ENCODE measurements around the gene PAQR7. TPM values are rescaled to one million over a fixed set of nuclear protein-coding genes. Genes with fewer than 3 reads are reported as not detected.

Gene PAQR7
- total RNA-seq, 1 experiment from 2014 or later = 9.6 TPM

DNA sequence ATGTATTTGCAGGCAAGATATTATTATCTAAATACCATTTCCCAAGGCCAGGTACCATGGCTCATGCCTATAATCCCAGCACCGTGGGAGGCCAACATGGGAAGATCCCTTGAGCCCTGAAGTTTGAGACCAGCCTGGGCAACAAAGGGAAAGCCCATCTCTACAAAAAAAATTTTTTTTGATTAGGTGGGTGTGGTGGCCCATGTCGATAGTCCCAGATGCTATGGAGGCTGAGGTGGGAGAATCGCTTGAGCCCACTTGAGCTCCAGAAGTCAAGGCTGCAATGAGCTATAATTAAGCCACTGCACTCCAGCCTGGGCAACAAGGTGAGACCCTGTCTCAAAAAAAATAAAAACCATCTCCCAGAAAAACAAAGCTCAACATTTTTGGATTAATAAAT, 28.5 kb upstream of the PAQR7 start:
- no peak for DNase-seq (ENCODE audit: low read depth)

GRCh38 chr1:25902462-25902861, 27.0 kb upstream of the PAQR7 start:
- no peak for DNase-seq (ENCODE audit: low read depth)

DNA sequence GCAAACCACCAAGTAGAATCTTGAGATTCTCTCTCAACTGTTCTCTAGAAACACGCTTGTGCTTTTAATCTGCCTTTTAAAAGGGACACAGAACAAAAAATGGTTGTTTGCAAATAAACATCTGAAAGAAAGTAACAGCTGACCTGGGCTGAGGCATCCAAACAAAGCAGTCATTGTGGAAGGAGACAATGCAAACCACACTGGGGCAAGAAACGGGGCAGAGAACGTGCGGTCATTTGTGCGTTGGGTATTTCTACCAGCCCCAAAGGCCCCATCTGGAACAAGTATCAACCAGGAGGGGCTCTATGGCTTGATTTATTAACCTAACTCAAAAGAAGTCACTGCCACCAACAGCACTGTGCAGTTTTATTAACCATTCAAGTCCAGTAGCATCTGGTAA, 24.7 kb upstream of the PAQR7 start:
- DNase-seq (ENCODE audit: low read depth) = no peak

- DNase-seq (ENCODE audit: low read depth) = no peak
Observed at GRCh38 chr1:25899792-25900191, 24.3 kb upstream of the PAQR7 start.

GRCh38 chr1:25898223-25899015, 22.9 kb upstream of the PAQR7 start:
- no peak for DNase-seq (ENCODE audit: low read depth)

DNA sequence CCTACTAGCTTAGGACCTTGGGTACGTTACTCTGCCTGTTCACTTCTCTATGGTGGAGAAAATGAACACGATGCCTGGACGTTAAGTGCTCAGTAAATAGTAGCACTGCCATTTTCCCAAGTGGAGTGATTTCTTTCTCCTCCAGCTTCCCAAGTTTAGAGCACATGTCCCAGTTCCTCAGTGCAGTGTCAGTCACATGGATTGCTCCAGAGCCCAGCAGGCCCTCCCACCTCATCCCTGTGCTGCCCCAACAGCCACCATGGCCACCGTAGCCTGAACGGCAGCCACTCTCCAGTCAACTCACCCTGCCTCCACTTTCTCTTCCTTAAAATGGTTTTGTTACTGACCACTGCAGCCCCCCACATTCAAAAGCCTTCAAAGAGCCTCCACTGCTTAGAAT, 22.2 kb upstream of the PAQR7 start:
- DNase-seq (ENCODE audit: low read depth) = no peak

GRCh38 chr1:25896266-25896665, 20.8 kb upstream of the PAQR7 start:
- no peak for DNase-seq (ENCODE audit: low read depth)

- peak; percentile 89 for DNase-seq (ENCODE audit: low read depth)
Observed at GRCh38 chr1:25895365-25895990, 20.0 kb upstream of the PAQR7 start.

- no peak for DNase-seq (ENCODE audit: low read depth)
Observed at GRCh38 chr1:25893116-25893515, 17.6 kb upstream of the PAQR7 start.

- no peak for DNase-seq (ENCODE audit: low read depth)
Observed at GRCh38 chr1:25891606-25892005, 16.1 kb upstream of the PAQR7 start.

GRCh38 chr1:25890239-25891034, 14.9 kb upstream of the PAQR7 start:
- peak; percentile 80 for DNase-seq (ENCODE audit: low read depth)

- DNase-seq (ENCODE audit: low read depth) = no peak
Observed at GRCh38 chr1:25889470-25889869, 14.0 kb upstream of the PAQR7 start.

DNA sequence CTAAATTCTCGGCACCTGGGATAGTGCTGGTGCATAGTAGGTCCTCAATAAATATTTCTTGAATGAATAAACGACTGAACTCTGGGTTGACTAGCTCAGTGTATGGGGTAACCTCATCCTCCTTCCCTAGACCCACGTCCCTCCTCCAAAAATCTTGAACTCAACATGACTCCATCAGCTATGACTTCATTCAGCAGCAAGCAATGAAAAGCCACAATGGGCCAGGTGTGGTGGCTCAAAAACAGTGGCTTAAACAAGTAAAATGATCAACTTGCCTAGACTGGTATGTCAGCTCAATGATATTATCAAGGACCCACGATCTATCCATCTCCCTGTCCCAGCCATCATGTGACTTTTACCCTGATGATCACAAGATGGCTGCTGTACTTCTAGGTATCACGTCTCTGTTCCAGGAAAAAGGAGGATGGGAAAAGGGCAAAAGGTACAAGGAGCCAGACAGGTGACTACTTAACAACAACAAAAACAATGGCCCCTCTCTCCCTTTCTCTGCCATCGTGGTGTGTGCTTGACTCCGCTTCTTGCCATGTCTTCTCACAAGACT, 13.0 kb upstream of the PAQR7 start:
- DNase-seq (ENCODE audit: low read depth) = no peak

DNA sequence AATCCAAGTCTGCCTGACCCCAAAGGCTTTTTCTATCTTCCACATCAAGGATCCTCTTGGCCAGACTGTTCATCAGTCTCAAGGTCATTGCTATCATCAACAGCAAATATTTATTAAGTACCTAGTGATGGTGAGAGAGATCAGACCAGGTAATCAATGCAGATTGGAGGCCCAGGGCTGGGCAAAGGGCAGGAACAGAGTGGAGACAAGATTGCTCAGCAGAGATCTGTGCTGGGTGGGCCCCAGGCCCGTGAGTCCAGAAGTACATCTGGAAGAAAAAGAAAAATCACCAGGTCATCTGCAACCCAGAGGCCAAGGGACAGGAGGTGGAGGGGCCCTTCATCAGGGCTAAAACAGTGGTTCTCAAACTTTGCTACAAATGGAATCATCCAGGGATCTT, 10.1 kb upstream of the PAQR7 start:
- DNase-seq (ENCODE audit: low read depth) = no peak

- DNase-seq (ENCODE audit: low read depth) = no peak
Observed at GRCh38 chr1:25881266-25881665, 5.8 kb upstream of the PAQR7 start.

GRCh38 chr1:25880518-25880917, 5.0 kb upstream of the PAQR7 start:
- DNase-seq (ENCODE audit: low read depth) = no peak

GRCh38 chr1:25879675-25880074, 4.2 kb upstream of the PAQR7 start:
- DNase-seq (ENCODE audit: low read depth) = no peak

- DNase-seq (ENCODE audit: low read depth) = no peak
Observed at GRCh38 chr1:25878690-25879089, 3.2 kb upstream of the PAQR7 start.

GRCh38 chr1:25877155-25877554, 1.6 kb upstream of the PAQR7 start:
- no peak for DNase-seq (ENCODE audit: low read depth)

GRCh38 chr1:25876693-25877077, 1.2 kb upstream of the PAQR7 start:
- no peak for DNase-seq (ENCODE audit: low read depth)

DNA sequence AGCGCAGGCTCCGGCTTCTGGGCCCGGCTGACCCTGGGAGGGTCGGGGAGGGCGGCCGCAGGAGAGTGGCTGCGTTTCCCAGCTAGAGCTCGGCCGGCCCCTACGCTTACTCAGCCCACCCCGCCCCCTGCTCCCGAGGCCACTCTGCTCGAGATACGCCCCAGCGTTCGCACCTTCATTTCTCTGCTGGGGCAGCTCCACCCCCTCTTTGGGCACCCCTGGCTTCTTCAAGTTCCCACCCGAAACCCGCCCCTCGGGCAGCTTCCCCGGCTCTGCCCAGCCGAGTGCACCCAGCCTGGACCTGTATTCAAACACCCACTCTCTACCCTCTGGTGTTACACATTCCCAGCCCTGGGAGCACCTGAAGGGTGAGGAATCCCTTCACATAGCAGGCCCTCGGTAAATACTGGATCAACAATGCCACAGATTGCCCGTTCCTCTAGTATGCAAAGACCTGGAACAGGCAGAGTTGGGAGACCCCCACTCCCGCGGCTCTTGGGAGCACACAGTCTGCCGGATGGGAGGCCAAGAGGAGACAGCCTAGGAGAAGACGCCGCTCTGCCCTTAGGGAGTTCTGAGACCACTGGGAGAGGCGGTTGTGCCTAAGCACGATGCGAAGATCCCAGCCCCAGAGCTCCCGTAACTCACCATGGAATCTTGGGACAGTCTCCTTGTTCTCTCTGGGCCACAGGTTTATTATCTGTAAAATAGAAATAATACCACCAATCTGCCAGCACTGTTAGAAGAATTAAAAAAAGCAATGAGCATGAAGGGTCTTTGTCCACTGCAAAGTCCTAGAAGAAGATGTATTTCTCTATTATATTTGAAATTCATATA, 566 bp upstream of the PAQR7 start:
- DNase-seq (ENCODE audit: low read depth) = no peak
